Measurements from ENCODE around the gene TAGAP. TPM values are rescaled to one million over a fixed set of nuclear protein-coding genes. Genes with fewer than 3 reads are reported as not detected.

The TAGAP gene
- total RNA-seq, 2 experiments from 2014 or later = 22.7 to 30.7 TPM

GRCh38 chr6:158987657-158988056 lies 57.1 kb downstream of the TAGAP start:
- H4K20me1 ChIP-seq (ENCODE audit: insufficient read depth, low read length) = no peaks in the 10 kb centered on the region
- H3K4me2 ChIP-seq (ENCODE audit: low read length) = no peak overlapping the region
- no peaks in the 10 kb centered on the region for H3K4me1 ChIP-seq (ENCODE audit: insufficient read depth, low read length, poor library complexity, severe bottlenecking)
- H3K9me3 ChIP-seq (ENCODE audit: low read length) = peaks cover 12% of the 10 kb centered on the region
- intact Hi-C loops (cut with micrococcal nuclease; ENCODE audit: unreplicated experiment) = no loop called here
- ChIA-PET POLR2A (interaction anchor here (0.6 to 1.4 kb wide), 4 partner anchors 15 to 327 kb away, joined by 3 to 5 read pairs (median 3); no protein-coding TSS in a partner anchor), CTCF (ENCODE audit: unreplicated experiment) (no interaction called here)
- no peaks in the 10 kb centered on the region for H3K9me2 ChIP-seq (ENCODE audit: insufficient read depth, low read length)
- no peak for TF ChIP-seq EZH2phosphoT487 (IDR thresholded peaks at IDR 0.05; ENCODE audit: borderline replicate concordance, low read depth, low read length)
- no TSS peak for BruUV-seq (replicated peaks)
- H2AFZ ChIP-seq (ENCODE audit: low read length) = no peak overlapping the region
- no peaks in the 10 kb centered on the region for H3K79me2 ChIP-seq (ENCODE audit: insufficient read depth, low read depth, low read length)
- no peak for DNase-seq (ENCODE audit: low spot score)
- H3K36me3 ChIP-seq (ENCODE audit: insufficient read depth, low read length) = 0 out of 2 replicates have a peak, but pooled peaks cover 3% of the 10 kb centered on the region
- H3K27ac ChIP-seq (ENCODE audit: low read depth, low read length, poor library complexity, severe bottlenecking) = no peak overlapping the region
- no peak overlapping the region for H3K4me3 ChIP-seq (ENCODE audit: low read depth, low read length, poor library complexity, severe bottlenecking)

Other genes with a start within 250 kb of the TAGAP start
- 268 and 360 TPM in 2 replicates for gene EZR, start 225.6 kb downstream of the TAGAP start, total RNA-seq (2014; rRNA removed; shearing (Covaris generic))
- gene EZR, start 225.6 kb downstream of the TAGAP start, total RNA-seq (2022) = 415 and 440 TPM in 2 replicates
- gene RSPH3, start 44.8 kb downstream of the TAGAP start, total RNA-seq (2014; rRNA removed; shearing (Covaris generic)) = 2.7 TPM in 2 replicates
- gene RSPH3, start 44.8 kb downstream of the TAGAP start, total RNA-seq (2022) = 6.5 and 6.6 TPM in 2 replicates
- 0.16 and 0.46 TPM in 2 replicates for gene FNDC1, start 124.4 kb upstream of the TAGAP start, total RNA-seq (2014; rRNA removed; shearing (Covaris generic))
- 16.4 and 19.9 TPM in 2 replicates for gene FNDC1, start 124.4 kb upstream of the TAGAP start, total RNA-seq (2022)